NCI-H2107 (cell line): ENCODE results near the gene TAF4B.

Experiments used
- DNase-seq: peaks from one replicate; lab custom pipeline; 2025; lab: John Stamatoyannopoulos, UW

Gene TAF4B

GRCh38 chr18:26304511-26304910, 78.3 kb downstream of the TAF4B start:
- DNase-seq: no peak

GRCh38 chr18:26307161-26307773, 81.0 kb downstream of the TAF4B start:
- peak; percentile 5 for DNase-seq

GRCh38 chr18:26309281-26309680, 83.0 kb downstream of the TAF4B start:
- no peak for DNase-seq

GRCh38 chr18:26312199-26312598, 86.0 kb downstream of the TAF4B start:
- DNase-seq: no peak

- no peak for DNase-seq
These were observed 91.2 kb downstream of the TAF4B start for GRCh38 chr18:26317398-26317797.

- DNase-seq: no peak
These were observed 94.4 kb downstream of the TAF4B start for GRCh38 chr18:26320686-26321085.

GRCh38 chr18:26322890-26323653, 96.8 kb downstream of the TAF4B start:
- DNase-seq: no peak

- DNase-seq: no peak
These were observed 99.5 kb downstream of the TAF4B start for GRCh38 chr18:26325771-26326170.

GRCh38 chr18:26327062-26327461, 100.8 kb downstream of the TAF4B start:
- no peak for DNase-seq

GRCh38 chr18:26332991-26333390, 106.7 kb downstream of the TAF4B start:
- no peak for DNase-seq

GRCh38 chr18:26335156-26335555, 108.9 kb downstream of the TAF4B start:
- DNase-seq: no peak

- no peak for DNase-seq
These were observed 109.6 kb downstream of the TAF4B start for GRCh38 chr18:26335571-26336487.

GRCh38 chr18:26336572-26336971, 110.3 kb downstream of the TAF4B start:
- DNase-seq: no peak

GRCh38 chr18:26342646-26343045, 116.4 kb downstream of the TAF4B start:
- DNase-seq: no peak

GRCh38 chr18:26350961-26351360, 124.7 kb downstream of the TAF4B start:
- no peak for DNase-seq

- DNase-seq: no peak
These were observed 130.0 kb downstream of the TAF4B start for GRCh38 chr18:26356045-26356785.

- DNase-seq: no peak
These were observed 131.7 kb downstream of the TAF4B start for GRCh38 chr18:26357960-26358359.

- no peak for DNase-seq
These were observed 135.8 kb downstream of the TAF4B start for GRCh38 chr18:26362021-26362420.

GRCh38 chr18:26367425-26367824, 141.2 kb downstream of the TAF4B start:
- no peak for DNase-seq

GRCh38 chr18:26370037-26370436, 143.8 kb downstream of the TAF4B start:
- DNase-seq: no peak

GRCh38 chr18:26376105-26376504, 149.9 kb downstream of the TAF4B start:
- DNase-seq: no peak

GRCh38 chr18:26378701-26379100, 152.5 kb downstream of the TAF4B start:
- no peak for DNase-seq
